SK-N-MC (cell line): Measurements from ENCODE around the gene HES5.

Source experiments
- EZH2 ChIP-seq: fragments of 200-600 bp; sonication (generic); IDR thresholded peaks from one replicate; pipeline ENCODE4 v1.6.1; 2017; ENCODE audit warnings: antibody characterized with exemption
- FOXP2 ChIP-seq: optimal IDR thresholded peaks from 2 replicates; pipeline ENCODE3; 2011; ENCODE audit warnings: mild to moderate bottlenecking, moderate library complexity; ENCODE audit not compliant: insufficient read depth; ENCODE audit errors: extremely low read length, control extremely low read depth
- POLR2AphosphoS5 ChIP-seq: IDR thresholded peaks from 2 replicates; pipeline ENCODE4 v1.6.1; 2012; ENCODE audit warnings: mild to moderate bottlenecking, low read depth, low read length, borderline replicate concordance

DNA sequence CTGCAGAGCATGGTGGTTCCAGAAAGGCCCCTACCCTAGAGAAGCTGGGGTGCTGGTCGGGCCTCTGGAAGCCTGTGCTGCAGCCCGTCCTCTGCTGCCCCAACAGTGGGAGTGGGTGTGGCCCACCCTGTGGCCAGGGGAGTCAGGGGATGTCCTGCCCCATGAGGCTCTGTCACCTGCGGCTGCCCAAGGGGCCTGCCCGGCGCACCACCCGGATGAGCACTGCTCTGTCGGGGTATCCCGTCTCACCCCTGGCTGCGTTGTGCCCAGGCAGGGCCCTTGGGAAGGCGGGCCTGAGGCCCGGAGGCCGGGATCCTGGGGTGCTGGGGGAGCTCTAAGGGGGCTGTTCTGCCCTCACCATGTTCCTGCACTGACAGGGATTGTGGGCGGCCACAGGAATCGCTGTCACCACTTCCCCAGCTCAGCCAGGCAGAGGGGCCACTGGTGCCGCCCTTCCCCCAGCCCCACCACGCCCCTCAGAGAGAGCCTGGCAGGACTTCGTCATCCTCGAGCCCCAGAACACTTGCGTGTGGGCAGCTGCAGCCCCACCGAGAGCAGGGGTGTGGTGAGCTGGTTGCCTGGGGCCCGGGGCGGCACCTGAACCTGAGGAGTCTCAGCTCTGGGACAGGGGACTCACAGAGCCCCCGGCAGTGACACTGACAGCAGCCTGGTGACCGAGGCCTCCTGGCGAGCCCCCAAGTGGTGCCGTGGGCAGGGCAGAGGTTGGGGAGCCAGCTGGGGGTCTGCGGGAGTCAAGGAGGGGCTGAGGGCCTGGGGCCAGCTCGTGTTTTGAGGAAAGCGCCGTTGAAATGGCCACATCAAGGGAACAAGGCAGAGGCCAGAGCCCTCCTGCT, 23.8 kb downstream of the HES5 start:
- no peak for TF ChIP-seq EZH2
- no peak; the same call in 1 of the 2 replicates for TF ChIP-seq POLR2AphosphoS5
- TF ChIP-seq FOXP2 = no peak
